Inflammatory macrophage (primary cell): ENCODE data around the gene BLVRB.
"Not testable (repeated sequence)": the region's sequence is repeated elsewhere in the genome, so short reads cannot be mapped to it uniquely, and the experiment has no call there.

ENCODE experiments used
- DNase-seq, 2 donors: peaks; one replicate each; pipeline ENCODE4 v3.0.0-alpha.2; 2020 to 2022

The BLVRB gene

DNA sequence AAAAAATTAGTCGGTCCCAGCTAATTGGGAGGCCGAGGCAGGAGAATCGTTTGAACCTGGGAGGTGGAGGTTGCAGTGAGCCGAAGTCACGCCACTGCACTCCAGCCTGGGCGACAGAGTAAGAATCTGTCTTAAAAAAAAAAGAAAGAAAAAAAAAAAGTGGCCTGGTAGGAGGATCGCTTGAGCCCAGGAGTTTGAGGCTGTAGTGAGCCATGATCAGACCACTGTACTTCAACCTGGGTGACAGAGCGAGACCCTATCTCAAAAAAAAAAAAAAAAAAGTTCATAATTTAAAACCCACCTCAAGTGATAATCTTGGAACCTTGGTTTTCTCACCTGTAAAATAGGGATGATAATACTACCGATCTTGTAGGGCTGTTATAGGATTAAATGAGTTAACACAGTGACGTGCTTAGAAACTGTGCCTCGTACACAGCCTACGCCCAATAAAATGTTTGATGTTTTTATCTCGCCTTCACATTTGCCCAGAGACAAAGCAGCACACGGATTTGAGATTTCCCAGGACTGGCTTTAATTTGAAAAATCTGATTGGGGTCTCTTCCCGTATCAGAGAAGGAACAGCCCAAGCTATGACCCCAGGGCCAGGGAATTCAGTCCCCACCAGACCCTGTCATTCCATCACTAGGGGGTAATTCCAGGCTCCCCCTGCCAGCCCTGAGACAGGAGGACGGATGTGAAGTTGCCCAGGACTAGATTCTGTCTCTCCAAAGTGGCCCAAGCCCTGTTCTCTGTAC, 43.4 kb downstream of the BLVRB start:
- no peak for DNase-seq

DNA sequence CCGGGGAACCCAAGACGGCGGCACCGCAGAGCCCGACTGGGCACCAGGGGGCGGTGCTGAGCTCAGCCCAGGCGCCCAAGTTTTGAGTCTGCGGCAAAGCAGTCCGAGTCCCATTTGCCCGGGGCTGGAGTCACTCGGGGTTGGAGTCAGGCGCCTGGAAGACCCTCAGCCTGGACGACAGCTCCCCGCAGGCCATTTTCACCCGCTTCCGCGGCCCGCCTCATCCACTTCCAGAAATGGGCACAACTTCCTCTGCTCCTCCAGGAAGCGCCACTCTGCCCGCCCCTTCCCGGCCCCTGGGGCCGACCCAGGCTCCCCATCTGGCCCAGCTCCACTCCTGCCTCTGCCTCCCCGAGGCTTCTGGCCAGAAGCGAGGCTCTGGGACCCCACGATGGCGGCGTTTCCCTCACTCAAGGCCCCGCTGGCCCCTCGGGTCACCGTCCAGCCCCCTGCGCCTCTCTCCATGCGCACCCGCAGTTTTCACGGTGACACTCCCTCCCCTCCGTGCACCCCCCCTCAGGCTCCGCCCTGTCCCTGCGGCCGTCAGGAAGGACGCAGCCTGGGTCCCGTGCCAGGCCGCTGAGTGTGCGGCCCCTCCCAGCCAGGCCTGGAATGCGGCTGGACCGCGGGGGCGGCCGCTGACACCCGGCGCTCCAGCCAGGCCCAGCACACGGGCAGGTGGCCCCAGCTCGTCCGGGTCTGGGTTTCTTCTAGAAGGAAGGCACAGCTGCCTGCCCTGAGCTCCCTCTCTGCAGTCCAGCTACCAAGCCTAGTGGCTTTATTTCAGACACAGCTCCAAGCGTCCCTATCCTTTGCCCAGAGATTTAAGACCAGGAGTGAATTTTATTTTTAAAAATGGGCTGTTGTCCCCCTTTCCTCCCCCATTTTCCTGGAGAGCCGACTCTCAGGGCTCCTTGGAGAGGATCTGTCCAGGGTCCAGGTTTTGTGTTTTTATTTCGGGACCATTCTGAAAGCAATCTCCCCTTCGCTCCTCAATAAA, 44.5 kb downstream of the BLVRB start:
- peak; percentile 84 to 89 for DNase-seq

DNA sequence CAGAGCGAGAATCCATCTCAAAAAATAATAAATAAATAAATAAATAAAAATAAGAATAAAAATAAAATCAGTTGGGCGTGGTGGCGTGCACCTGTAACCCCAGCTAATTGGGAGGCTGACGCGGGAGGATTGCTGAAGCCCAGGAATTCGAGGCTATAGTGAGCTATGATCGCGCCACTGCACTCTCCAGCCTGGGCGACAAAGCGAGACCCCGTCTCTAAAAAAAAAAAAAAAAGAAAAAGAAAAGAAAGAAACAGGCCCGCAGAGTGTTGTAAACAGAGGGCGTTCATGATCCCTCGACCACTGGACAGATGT, 45.1 kb downstream of the BLVRB start:
- no peak for DNase-seq

DNA sequence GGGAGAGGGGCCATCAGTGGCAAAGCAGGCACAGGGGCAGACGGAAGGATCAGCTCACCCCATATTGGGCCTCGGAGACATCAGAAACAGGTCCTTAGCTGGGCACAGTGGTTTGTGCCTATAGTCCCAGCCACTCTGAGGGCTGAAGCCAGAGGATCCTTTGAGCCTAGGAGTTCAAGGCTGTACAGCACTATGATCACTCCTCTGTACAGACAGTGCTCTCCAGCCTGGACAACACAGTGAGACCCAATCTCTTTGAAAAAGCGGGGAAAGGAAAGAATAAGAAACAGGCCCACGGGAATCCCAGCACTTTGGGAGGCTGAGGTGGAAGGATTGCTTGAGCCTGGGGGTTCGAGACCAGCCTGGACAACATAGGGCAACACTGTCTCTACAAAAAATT, 45.8 kb downstream of the BLVRB start:
- DNase-seq = no peak

DNA sequence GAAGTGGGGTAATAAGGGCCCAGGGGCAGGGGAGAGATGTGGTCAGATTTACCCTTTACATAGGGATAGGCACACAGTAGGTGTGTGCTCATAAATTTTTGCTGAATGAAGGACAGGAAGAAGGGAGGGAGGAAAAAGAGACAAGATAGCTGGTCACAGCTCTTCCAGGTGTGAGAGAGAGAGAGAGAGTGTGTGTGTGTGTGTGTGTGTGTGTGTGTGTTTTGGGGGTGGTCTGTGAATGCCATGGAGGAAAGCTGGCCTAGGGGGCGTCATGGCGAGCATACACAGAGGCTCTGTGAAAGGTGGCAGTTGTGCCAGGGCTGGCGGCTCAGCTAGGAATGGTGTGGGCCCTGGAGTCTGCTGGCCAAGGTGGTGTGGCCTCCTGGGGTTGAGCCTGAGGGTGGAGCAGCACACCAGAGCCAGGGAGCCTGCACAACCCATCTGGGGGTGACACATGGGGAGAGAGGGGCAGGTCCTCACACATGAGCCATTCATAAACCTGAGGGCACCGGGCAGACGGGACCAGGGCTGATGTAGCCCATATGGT, 46.4 kb downstream of the BLVRB start:
- no peak for DNase-seq

DNA sequence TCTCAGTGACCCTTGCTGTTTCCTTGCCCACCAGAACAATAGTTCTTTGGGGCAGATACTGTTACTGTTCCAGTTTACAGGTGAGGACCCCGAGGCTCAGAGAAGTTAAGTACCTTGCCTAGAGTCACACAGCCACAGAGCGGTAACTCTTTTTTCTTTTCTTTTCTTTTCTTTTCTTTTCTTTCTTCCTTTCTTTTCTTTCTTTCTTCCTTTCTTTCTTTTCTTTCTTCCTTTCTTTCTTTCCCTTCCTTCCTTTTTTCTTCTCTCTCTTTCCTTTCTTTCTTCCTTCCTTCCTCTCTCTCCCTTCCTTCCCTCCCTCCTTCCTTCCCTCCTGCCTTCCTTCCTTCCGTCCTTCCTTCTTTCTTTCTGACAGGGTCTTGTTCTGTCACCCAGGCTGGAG, 47.5 kb downstream of the BLVRB start:
- DNase-seq = no peak

DNA sequence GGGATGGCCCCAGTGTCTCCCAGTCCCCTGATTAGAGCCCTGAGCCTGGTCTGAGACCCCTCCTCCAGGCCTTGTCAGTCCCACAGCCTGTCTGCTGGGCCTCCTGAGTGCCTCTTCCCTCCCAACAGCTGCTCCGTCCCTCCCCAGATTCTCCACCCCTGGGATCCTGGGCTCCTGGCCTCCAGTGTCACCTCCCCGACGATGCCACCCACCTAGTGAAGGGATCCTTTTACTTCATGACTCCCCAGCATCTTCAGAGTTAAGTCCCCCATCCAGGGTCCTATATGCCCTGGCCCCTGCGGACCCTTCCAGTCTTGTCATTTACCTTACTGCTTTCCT, 47.9 kb downstream of the BLVRB start:
- DNase-seq = no peak

DNA sequence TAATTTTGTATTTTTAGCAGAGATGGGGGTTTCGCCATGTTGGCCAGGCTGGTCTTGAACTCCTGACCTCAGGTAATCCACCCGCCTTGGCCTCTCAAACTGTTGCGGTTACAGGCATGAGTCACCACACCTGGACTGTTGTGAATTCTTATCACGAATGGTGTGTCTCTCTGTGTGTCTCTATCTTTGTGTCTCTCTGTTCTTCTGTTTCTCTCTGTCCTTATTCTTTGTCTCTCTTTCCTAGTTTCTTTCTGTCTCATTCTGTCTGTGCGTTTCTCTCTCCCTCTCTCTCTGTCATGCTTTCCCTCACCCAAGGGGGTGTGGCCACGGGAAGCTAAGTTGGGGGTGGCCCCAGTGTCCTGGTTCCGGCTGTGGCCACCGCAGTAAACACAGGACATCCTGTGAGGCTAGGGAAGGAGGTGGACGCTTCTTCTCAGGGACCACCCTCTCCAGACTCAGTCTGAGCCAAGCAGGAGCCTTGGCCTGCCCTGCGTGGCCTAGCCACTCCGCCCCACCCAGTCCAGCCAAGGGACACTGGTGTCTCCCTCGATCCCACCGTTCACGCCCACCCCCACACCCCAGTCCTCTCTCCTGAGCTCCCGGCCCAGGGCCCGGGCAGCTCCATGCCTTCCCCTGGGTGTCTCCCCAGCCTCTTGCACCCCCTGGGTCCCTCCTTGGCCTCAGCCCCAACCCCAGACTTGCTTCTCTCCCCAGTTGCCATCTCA, 48.5 kb downstream of the BLVRB start:
- peak; percentile 30 to 32 for DNase-seq

DNA sequence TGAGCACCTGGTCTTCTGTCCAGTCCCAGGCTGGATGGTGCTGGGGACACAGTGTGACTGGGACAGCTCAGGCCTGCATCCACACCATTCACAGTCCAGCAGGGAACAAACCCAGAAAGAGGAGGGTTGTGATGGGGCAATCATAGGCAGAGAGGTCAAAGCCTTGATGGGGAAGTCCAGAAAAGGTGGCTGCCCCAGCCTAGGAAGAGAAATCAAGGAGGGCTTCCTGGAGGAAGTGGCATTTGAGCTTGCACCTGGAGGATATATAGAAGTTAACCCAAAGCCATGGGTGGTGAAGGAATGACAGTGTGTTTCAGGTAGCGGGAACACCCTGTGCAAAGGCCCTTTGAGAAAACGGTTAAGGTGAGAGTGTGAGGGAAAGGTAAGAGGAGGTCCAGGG, 49.8 kb downstream of the BLVRB start:
- DNase-seq = peak in 1 of 2 donors; percentile 39

DNA sequence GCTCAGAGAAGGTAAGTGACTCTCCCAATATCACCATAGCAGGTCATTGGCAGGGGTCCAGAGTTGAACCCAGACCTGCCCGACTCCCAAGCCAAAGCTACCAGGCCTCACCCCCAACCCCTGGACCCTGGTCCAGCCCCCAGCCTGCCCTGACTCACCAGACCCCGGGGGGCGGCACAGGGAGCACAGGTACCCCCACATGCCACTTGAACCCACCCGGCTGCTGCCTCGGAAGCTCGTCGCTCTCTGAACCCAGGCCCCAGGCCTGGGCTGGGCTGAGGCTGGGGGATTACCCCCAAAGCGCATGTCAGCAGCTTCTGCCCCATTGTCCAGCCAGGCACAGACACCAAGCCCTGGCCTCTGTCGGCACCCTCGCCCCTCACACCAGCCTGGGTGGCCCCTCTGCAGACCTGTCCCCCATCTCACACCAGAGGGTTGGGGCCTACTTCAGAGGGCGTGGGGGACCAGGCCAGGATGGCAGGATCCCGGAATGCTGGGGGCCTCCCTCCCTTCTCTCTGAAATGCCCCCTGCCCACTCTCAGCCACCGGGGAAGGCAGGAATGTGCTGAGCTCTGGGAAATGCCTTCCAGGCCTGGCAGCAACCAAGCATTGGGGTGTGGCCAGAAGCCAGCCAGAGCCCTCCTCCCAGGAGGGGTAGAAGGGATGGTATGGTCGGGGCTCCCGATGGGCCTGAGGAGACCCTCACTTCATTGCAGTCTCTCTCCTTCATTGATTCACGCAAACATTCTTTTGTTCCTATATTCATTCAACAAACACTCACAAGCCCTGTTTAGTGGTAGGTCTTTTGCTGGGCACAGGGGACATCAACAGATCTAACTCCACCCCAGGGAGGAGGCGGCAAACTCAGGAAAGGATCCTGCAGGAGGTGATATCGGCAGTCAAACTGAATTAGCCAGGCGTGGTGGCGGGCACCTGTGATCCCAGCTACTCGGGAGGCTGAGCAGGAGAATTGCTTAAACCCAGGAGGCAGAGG, 50.7 kb downstream of the BLVRB start:
- DNase-seq = no peak

DNA sequence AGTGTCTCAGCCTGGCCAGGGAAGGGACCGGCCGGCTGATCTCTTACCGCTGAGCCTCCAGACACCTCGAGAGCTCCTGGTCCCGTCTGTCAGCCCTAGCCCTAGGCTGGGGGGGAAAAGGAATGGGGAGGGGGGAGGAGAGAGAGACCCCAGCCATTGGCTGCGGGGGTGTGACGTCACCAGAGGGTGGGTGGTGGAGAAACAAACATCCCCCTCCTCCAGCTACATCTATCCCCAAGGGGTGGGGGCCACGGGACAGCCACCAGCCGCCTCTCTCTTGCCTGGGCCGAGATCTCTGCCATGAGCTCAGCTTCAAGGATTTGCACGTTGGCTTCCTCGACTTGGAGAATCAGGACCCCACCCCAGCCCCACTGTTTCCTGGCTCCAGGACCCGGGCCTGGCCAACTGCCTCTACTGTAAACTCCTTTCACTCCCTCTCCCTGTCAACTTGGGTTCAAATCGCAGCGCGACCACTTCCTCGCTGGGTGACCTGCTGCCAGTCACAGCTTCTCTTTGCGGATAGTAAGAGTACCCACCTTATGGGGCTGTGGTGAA, 52.2 kb downstream of the BLVRB start, which contains the start of gene PRX:
Gene PRX (minus strand): TSS at position 88 of the 555 bp plus-strand sequence. CDS start 5,446 bp downstream, outside the sequence.
- no peak for DNase-seq

DNA sequence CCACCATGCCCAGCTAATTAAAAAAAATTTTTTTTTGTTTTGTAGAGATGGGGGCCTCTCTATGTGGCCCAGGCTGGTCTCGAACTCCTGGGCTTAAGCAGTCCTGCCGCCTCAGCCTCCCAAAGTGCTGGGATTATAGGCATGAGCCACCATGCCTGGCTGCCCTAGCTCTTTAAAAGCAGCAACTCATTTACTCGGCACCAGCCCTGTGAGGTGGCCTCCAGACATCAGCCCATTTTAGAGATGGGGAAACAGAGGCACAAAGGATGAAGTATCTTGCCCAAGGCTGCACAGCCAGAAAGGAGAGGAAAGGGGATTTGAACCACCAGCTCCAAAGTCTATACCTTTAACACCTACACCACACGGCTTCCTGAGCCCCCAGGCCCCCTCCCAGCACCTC, 52.7 kb downstream of the BLVRB start:
- no peak for DNase-seq

DNA sequence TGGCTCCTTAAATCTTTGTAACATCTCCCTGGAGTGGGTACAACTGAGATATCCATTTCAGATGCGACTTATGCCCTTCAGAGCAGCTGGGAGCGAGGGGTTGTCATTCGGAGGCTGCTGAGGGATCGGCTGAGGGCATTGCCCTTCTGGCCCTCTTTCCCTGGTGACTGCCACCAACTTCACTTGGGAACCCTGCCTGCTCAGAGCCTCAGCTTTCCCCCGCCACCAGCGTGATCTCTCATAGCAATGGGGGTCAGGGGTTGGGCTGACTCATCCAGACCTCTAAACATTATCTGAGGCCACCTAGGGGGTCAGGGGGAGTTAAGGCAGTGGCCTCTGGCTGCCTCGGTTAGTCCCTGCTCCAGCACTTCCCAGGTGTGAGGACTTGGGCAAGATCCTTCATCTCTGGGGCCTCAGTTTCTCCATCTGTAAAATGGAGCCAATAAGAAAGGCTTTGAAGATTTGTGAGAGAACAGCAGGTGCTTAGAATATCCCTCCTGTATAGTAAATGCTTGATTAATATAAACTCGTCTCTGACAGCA, 53.5 kb downstream of the BLVRB start:
- no peak for DNase-seq

DNA sequence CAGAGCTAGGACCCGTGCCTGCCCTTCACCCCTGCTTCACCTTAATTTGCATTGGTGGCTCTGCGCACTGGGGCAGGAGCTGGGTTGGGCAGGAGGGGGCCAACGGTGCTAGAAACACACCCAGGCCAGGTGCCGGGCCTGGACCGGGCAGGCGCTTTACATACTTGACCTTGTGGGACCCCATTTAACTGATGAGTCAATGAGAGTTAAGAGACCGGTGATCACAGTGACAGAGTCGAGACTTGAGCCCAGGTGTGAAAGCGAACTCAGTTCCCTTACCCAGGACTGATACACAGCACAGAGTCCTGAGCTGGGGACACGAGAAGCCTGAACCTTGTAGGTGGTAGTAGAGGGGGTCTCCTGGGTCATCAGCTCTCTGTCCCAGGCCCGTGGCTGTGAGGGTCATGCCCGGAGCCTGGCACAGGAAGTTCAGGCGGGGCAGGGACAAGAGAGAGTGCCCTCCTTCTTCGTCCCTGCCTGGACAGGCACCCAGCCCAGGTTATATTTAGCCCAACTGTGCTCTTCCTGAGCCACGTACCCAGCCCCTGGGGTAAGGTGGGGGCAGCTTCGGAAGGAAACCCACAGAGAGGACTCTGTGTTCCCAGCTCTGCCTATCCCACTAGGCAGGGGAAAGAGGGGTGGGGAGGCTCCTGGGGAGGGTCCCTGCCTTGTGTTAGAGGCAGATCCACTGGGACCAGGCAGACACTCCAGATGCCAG, 54.3 kb downstream of the BLVRB start:
- DNase-seq = no peak

DNA sequence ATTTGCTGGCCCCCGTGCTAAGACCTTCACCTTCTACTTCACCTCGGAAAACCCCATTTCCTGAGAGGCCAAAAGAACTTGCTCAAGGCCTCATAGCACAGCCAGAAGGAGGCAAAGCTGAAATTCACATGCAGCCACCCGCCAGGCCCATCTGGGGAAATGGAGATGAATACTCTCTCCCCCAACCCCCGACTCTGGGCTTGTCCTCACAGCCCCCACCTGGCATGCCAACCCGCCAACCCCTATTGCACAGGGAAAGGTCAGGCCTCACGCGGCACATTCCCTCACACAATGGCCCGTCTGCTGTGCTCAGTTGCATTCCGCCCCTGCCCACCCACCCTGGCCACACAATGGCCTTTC, 55.5 kb downstream of the BLVRB start:
- DNase-seq = no peak

DNA sequence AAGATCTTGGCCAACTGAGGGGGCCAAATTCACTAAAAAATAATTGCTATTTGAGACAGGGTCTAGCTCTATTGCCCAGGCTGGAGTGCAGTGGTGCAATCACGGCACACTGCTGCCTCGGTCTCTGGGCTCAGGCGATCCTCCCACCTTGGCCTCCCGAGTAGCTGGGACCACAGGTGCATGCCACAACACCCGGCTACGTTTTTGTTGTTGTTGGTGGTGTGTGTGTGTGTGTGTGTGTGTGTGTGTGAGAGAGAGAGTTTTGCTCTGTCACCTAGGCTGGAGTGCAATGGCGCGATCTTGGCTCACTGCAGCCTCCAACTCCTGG, 57.0 kb downstream of the BLVRB start:
- not testable (repeated sequence) for DNase-seq

DNA sequence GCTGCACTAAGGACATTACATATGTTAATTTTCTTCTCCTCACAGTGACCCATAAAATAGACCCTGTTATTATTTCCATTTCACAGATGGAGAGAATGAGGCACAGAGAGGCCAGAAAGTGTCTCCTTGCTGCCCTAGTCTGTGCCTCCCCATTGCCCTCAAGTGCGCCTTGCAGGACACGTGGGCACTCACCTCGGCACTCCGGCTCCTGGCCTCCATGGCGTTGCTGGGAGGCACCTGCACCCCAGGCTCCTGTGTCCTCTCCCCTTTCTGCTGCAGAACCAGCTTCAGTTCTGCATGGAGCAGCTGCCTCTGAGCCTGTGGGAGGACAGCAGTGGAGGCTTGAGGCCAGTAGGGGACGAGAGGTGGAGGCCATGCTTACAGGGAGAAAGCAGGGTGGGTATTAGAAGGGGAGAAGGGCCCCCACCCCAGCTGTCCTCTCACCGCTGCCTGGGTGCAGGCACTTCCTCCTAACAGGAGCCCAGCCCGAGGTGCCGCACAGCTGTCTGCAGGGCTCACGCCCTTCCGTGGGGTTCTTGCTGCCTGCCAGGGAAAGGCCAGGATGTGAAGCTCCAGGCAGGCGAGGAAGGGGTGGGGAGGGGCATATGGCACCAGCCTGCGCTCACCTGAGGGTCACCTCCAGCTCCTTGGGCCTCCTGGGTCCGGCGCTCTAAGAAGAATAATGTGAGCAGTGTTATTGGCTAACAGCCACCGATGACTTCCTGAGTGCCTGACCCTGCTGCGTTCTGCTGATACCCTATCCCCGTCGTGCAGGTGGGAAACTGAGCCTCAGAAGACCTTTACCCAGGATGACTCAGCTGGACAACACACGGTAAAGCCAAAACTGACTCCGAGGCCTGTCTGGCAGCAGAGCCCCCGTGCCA, 57.6 kb downstream of the BLVRB start:
- DNase-seq = no peak

DNA sequence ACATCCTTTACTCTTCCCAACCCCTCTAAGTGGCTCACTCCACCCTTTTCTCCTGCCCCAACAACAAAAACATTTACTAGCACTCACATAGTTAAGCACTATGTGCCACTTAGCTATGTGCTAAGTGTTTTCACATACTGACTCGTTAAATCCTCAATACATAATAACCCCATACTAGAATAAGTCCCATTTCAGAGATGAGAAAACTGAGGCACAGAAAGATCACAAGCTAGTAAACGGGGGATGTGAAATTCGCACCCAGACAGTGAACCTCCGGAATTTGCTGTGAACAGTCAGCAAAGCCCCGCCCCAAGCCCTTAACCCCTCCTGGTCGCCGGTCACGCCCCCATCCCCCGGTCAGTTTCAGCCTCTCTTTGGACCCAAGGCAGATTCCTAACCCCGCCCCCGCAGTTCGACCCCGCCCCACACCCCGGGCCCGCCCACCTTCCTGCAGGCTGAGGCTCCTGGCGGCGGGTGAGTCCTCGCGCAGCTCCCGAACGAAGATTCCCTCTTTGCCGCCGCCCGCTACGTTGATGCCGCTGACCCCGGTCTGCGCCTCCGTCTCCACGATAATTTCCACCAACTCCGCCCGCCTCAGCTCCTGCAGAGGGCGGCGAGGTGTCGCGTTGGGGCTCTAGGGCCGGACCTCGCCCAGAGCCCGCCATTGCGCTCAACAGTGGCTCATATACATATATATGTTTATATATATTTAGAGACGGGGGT, 62.1 kb downstream of the BLVRB start:
- peak; percentile 80 to 88 for DNase-seq

DNA sequence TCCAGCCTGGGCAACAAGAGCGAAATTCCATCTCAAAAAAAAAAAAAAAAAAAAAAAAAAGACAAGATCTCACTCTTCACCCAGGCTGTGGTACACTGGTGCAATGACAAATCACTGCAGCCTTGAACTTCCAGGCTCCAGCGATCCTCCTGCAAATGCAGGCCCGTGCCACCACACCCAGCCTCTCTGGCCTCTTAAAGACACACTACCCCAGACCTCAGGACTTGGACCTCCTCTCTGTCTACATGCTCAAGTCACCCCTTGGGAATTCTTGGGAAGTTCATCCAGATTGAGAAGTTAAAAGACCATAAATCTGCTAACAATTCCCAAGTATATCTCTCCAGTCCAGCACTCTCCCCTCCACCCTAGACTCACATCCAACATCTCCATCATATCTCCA, 65.0 kb downstream of the BLVRB start:
- DNase-seq = no peak
